Measurements from ENCODE around the gene PLEKHA1.

Gene PLEKHA1

GRCh38 chr10:122374237-122374858 is at the start of gene PLEKHA1:
TSS of gene PLEKHA1 (plus strand) at chr10:122374708. CDS start at chr10:122393201, 18,493 bp downstream.
- DNase-seq = peak; percentile 93

GRCh38 chr10:122325235-122325634 is 49.3 kb upstream of the PLEKHA1 start:
- DNase-seq = no peak

- DNase-seq = no peak
Measured at GRCh38 chr10:122326385-122326784, 48.1 kb upstream of the PLEKHA1 start.

- no peak for DNase-seq
Measured at GRCh38 chr10:122326806-122327205, 47.7 kb upstream of the PLEKHA1 start.

- no peak for DNase-seq
Measured at GRCh38 chr10:122327237-122328206, 47.0 kb upstream of the PLEKHA1 start.

GRCh38 chr10:122328676-122329075 is 45.8 kb upstream of the PLEKHA1 start:
- DNase-seq = no peak

GRCh38 chr10:122329416-122329815 is 45.1 kb upstream of the PLEKHA1 start:
- no peak for DNase-seq

- no peak for DNase-seq
Measured at GRCh38 chr10:122331100-122331499, 43.4 kb upstream of the PLEKHA1 start.

GRCh38 chr10:122331615-122332446 is 42.7 kb upstream of the PLEKHA1 start:
- no peak for DNase-seq

- DNase-seq = no peak
Measured at GRCh38 chr10:122333037-122333436, 41.5 kb upstream of the PLEKHA1 start.

GRCh38 chr10:122336332-122336731 is 38.2 kb upstream of the PLEKHA1 start:
- DNase-seq = no peak

GRCh38 chr10:122336961-122337360 is 37.5 kb upstream of the PLEKHA1 start:
- no peak for DNase-seq

- no peak for DNase-seq
Measured at GRCh38 chr10:122338609-122339441, 35.7 kb upstream of the PLEKHA1 start.

- DNase-seq = no peak
Measured at GRCh38 chr10:122341141-122341810, 33.2 kb upstream of the PLEKHA1 start.

- DNase-seq = peak; percentile 68
Measured at GRCh38 chr10:122342293-122343134, 32.0 kb upstream of the PLEKHA1 start.

GRCh38 chr10:122343135-122343800 is 31.2 kb upstream of the PLEKHA1 start:
- DNase-seq = no peak

GRCh38 chr10:122343936-122344335 is 30.6 kb upstream of the PLEKHA1 start:
- no peak for DNase-seq

- no peak for DNase-seq
Measured at GRCh38 chr10:122344741-122345258, 29.7 kb upstream of the PLEKHA1 start.

- DNase-seq = no peak
Measured at GRCh38 chr10:122346326-122346950, 28.1 kb upstream of the PLEKHA1 start.

Measured in activated CD8-positive, alpha-beta memory T cell treated with anti-CD3 and anti-CD28 coated beads, Interleukin-2, amount 50 U/mL, for 4 hours (primary cell).